ENCODE results near the gene GARNL3.
A peak's percentile ranks its signal among the peaks of the same experiment; 100 is the strongest.

GARNL3 gene

DNA sequence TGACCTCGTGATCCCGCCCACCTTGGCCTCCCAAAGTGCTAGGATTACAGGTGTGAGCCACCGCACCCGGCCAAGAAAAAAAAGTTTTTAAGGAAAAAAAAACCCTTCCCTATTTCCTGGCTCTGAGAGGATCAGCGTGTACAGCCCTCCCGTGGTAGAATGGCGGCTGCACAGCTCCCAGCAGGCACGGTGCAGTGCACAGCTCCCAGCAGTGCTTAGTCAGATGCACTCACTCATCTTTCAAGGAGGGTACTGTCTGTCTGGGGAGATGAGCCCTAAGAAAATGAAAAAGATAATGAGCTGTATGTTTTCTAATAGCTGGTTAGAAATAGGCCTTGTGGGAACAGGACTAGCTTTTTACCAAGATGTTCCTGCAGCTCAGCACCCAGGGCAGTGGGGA is 95.7 kb downstream of the GARNL3 start:
- no peak for DNase-seq (ENCODE audit: extremely low read depth, low read depth)
- TF ChIP-seq CTCF (IDR thresholded peaks at IDR 0.05; ENCODE audit: low read depth, low read length, missing control alignments) = no peak
- H3K4me3 ChIP-seq (replicated peaks; ENCODE audit: low read depth, low read length) = no peak overlapping the region

- no peak overlapping the region for H3K4me3 ChIP-seq (replicated peaks; ENCODE audit: low read depth, low read length)
- TF ChIP-seq CTCF (IDR thresholded peaks at IDR 0.05; ENCODE audit: low read depth, low read length, missing control alignments) = peak; percentile 44
- no peak for DNase-seq (ENCODE audit: extremely low read depth, low read depth)
Observed at GRCh38 chr9:127360829-127361228, 96.3 kb downstream of the GARNL3 start.

DNA sequence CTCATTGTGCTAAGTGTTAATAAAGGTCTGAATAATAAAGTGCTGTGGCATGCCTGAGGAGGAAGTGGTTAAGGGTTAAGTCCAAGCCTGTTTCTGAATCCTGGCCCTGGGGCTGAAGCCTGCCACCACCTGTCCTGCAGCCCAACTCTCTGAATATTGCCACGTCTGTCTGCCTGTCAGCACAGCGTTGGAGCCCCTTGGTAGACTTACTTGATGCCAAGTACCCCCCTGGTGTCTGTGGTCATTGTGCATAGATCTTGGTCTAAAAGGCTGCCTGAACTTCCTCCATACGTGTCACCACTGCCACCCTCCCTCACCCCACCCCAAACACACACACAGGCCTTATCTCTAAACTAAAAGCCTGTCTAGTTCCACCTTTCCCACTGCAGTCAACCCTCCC is 97.0 kb downstream of the GARNL3 start:
- no peak for TF ChIP-seq CTCF (IDR thresholded peaks at IDR 0.05; ENCODE audit: low read depth, low read length, missing control alignments)
- no peak for DNase-seq (ENCODE audit: extremely low read depth, low read depth)
- H3K4me3 ChIP-seq (replicated peaks; ENCODE audit: low read depth, low read length) = no peak overlapping the region

- H3K4me3 ChIP-seq (replicated peaks; ENCODE audit: low read depth, low read length) = no peak overlapping the region
- DNase-seq (ENCODE audit: extremely low read depth, low read depth) = no peak
- TF ChIP-seq CTCF (IDR thresholded peaks at IDR 0.05; ENCODE audit: low read depth, low read length, missing control alignments) = no peak
Observed at GRCh38 chr9:127362829-127363228, 98.3 kb downstream of the GARNL3 start.

DNA sequence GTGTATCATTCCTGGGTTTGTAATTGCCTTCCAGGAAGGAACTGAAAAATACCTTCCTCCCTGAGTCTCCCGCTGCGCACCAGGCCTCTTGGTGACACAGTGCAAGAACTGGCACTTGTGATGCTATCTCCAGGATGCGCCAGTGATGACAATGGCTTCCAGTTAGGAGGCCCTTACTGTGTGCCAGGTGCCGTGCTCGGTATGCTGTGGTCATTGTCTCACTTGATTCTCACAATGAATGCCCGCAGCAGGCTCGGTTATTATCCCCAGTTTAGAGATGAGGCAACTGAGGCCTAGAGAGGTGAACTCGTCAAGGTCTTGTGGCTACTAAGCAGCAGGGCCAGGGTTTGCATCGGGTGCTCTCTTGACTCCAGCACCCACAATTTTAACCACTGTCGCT is 100.9 kb downstream of the GARNL3 start:
- no peak for DNase-seq (ENCODE audit: extremely low read depth, low read depth)
- no peak for TF ChIP-seq CTCF (IDR thresholded peaks at IDR 0.05; ENCODE audit: low read depth, low read length, missing control alignments)
- H3K4me3 ChIP-seq (replicated peaks; ENCODE audit: low read depth, low read length) = no peak overlapping the region

DNA sequence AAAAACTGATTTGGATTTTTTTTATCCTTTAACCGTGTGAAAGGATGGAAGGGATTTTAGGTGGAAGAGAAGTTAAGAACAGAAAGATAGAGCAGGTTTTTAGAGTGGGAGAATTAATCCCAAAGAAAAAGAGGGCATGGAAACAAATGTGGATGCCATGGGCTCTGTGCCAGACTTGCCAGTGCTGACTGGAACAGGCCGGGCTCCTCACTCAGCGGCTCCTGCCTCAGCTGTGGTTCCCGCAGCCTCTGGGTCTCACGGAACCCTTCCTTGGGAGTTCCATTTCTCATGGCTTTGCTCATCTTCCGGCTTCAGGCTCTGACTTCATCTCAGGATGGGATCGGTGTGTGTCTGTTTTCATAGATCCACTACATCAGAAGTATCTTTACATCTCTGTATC is 102.0 kb downstream of the GARNL3 start:
- no peak overlapping the region for H3K4me3 ChIP-seq (replicated peaks; ENCODE audit: low read depth, low read length)
- TF ChIP-seq CTCF (IDR thresholded peaks at IDR 0.05; ENCODE audit: low read depth, low read length, missing control alignments) = no peak
- DNase-seq (ENCODE audit: extremely low read depth, low read depth) = no peak

DNA sequence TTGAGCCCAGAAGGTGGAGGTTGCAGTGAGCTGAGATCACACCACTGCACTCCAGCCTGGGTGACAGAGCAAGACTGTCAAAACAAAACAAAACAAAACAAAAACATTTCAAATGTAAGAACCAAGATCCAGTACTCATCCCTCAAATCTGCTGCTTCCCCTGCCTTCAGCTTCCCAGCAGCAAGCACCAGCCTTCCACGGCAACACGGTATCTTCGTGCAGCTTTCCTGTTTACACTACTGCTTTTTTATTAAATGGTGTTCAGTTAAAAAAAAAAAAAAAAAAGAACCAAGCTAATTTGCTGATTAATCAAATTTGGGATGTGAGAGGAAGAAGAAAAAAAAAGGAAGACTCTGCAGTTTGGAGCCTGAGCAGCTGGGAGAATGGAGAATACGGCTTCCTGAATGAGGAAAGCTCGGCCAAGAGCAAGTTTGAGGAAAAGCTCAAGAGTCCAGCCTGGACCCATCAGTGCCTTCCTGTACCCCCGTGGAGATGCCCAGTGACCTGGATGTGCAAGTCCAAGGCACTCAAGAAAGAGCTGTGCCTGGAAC is 104.4 kb downstream of the GARNL3 start:
- no peak for TF ChIP-seq CTCF (IDR thresholded peaks at IDR 0.05; ENCODE audit: low read depth, low read length, missing control alignments)
- no peak overlapping the region for H3K4me3 ChIP-seq (replicated peaks; ENCODE audit: low read depth, low read length)
- DNase-seq (ENCODE audit: extremely low read depth, low read depth) = no peak
